Right ventricle myocardium inferior (tissue), 1 donor: ENCODE measurements around the gene OGFRL1. TPM values are rescaled to one million over a fixed set of nuclear protein-coding genes. Genes with fewer than 3 reads are reported as not detected.

Experiments
- ATAC-seq: fragments of 200-7000 bp; cut with Tn5 transposase; one replicate; pipeline ENCODE4 v1.9.1; 2020; ENCODE audit warnings: mild to moderate bottlenecking, moderate library complexity
- DNase-seq: peaks from one replicate; pipeline ENCODE4 v3.0.0; 2021; ENCODE audit errors: missing footprints
- intact Hi-C: fragments of 100-400 bp; cut with DNase I; formaldehyde crosslinking; loops from one replicate; pipeline ENCODE4 v1.11.0; 2022
- total RNA-seq: library from RNA; stranded (reverse); fragmentation: NEBNext Ultra II Directional; extraction: Animal tissue kit (Norgen Biotek cat#: 25700); gene quantifications from one replicate; pipeline ENCODE4 v1.2.1, GENCODE V29; 2021
- donor health status: DM: no; HTN: yes; CAD: no; lungs with severe emphysema.

OGFRL1 gene
- total RNA-seq, 1 donor from 2014 or later: 9.1 TPM

DNA sequence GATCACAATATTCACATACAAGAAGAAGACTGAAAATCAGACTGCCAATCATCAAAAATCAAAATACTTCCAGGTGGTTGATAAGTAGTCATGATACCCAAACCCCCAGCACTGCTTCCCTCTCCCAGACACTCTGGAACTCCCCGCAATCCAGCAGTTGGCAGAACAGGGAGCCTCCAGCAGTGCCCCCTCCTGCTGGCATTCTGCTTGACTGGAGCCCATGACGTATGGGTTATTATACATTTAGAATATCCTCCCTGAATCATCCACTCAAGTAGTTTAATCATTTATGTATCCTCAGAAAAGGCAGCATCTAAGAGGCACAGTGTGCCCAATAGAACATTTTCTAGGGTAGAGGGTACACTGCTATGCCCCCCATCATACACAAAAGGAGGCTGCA is 9.3 kb upstream of the OGFRL1 start:
- ATAC-seq (no peak), DNase-seq (no peak)
- intact Hi-C loops: no loop called here

DNA sequence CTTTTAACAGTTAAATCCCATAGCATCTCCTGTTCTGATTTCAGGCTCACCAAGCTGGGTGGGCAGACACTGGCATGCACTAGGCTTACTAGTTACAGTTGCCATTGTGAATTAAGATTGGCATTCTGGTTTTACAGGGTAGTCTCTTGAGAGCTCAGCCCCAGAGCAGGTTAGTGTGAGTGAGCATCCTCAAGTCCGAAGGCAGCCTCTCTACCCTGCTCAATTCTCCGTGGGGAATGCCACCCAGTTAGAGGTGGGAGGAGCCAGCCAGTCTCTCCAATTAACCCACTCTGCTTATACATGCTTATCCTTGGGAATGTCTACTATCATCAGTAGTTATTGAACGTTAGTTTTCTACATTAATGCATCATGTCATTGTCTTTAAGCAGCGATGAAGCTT is 8.9 kb upstream of the OGFRL1 start:
- no peak for ATAC-seq
- intact Hi-C loops: no loop called here
- no peak for DNase-seq

DNA sequence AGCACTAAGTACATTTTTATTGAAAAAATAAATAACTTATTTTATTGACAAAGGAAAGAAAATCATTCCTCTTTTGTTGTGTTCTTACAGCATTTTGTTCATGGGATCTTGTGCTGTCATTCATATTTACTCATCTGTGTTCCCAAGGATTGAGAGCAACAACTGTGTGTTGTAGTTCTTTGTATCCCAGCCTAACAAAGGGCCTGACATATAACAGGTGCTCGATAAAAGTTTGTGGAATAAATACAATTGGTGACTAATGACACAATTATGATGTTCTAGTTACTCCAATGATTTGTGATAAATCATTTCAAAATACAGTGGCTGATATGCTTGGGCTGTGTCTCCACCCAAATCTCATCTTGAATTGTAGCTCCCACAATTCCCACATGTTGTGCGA is 7.9 kb upstream of the OGFRL1 start:
- ATAC-seq: no peak
- intact Hi-C loops: no loop called here
- DNase-seq: no peak

DNA sequence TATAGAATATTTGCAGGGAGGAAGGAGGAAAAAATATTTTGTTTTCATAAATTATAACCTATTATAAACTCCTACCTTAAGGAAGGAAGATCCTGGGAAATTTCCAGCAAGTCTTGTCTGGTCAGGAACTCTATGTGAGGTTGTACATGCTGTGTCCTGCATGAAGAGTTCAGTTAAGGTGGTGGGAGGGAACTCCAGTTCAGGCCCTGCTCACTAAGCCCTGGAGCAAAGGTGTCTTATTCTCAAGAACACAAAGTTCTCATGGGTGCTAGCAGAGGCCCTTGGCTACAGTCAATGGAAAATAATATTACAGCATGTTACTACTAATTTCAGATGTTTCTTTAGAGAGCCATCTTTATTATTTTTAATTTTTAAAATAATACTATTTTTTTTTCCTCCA is 3.8 kb upstream of the OGFRL1 start:
- no peak for ATAC-seq
- intact Hi-C loops: loop anchor here (5.0 kb wide), 1 partner anchor 63 kb away; no protein-coding TSS in a partner anchor

DNA sequence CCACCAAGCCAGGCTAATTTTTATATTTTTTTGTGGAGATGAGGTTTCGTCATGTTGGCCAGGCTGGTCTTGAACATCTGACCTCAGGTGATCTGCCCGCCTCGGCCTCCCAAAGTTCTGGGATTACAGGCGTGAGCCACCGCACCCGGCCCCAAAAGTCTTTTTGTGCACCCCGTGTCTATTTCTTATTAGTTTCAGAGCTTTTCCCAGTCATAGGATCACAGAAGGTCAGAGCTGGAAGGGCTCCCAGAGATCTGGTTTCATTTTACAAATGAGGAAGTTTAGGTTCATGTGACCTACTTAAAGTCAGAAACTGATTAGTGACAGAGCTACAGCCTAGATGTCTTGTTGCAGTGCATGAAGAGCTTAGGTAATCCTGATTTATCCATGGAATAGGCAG is 1.6 kb upstream of the OGFRL1 start:
- ATAC-seq (no peak), DNase-seq (no peak)
- intact Hi-C loops: loop anchor here (5.0 kb wide), 1 partner anchor 60 kb away; no protein-coding TSS in a partner anchor

More for the DNA sequence above, 3.8 kb upstream of the OGFRL1 start:
- DNase-seq: no peak

DNA sequence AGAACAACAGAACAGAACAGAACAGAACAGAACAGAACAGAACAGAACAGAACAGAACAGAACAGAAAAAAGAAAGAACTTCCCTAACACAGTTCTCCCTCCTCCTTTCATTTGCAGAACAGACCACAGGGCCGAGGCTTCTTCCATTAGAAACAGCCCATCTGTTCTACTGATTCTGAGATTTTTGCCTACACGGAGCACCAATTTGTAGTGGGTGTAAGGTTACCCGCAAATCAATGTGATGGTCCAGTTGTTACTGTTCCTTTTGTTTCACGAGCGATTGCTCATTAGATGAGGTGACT is 734 bp upstream of the OGFRL1 start:
- DNase-seq (no peak), ATAC-seq (peak; percentile 1)
- intact Hi-C loops: loop anchor here (5.0 kb wide), 1 partner anchor 59 kb away; no protein-coding TSS in a partner anchor

DNA sequence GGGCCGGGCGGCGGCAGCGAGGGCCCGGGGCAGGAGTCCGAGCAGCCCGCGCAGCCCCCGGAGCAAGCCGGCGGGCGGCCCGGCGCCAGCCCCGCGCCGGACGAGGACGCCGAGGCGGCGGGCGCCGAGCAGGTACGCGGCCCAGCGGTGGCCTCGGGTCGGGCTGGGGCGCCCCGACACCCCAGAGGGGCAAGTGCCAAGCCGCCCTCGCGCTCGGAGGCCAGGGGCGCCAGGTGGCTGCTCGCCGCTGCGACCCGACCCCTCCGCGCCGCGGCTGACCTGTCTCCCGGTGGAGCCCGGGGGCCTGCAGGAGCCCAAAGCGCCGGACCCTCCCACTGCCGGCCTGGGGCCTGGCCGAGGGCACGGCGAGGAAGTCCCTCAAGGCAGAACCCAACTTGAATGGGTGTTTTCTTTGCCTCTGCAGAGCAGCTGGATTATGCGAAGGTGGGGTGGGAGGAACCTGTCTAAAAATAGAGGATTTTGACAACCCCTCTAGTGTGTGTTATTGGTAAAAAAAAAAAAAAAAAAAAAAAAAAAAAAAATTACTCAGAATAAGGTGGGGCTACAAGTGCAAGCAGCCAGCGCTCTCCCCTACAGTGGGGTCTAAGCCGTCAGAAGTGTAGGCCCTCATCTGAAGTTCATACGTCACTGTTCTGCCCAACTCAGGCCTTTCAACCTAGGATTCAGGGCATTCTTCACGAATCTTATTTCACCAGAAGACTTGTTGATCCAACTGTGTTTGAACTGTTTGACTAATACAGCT is 609 bp downstream of the OGFRL1 start:
- intact Hi-C loops: loop anchor here (1.0 to 5.0 kb wide), 2 partner anchors 39 to 58 kb away; no protein-coding TSS in a partner anchor
- DNase-seq (peak; percentile 75), ATAC-seq (peak; percentile 4)

DNA sequence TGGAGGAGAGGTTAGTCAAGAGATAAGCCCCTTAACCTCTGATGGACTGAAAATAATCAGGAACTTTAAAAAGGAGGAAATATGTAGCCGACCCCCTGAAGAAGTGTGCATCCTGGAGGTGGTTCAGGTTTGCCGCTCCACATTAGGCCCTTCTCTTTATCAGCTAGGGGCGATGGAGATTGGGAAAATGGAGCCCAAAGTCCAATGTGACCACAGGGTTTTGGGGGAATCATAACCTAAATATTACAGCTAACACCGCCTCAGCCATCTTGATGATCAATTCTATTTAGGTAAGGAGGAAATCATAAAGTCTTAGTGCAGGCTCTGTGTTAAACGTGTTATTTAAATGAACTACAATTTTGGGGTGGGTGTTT is 1.2 kb downstream of the OGFRL1 start:
- intact Hi-C loops: loop anchor here (1.0 to 5.0 kb wide), 2 partner anchors 39 to 58 kb away; no protein-coding TSS in a partner anchor
- ATAC-seq: no peak
- no peak for DNase-seq

DNA sequence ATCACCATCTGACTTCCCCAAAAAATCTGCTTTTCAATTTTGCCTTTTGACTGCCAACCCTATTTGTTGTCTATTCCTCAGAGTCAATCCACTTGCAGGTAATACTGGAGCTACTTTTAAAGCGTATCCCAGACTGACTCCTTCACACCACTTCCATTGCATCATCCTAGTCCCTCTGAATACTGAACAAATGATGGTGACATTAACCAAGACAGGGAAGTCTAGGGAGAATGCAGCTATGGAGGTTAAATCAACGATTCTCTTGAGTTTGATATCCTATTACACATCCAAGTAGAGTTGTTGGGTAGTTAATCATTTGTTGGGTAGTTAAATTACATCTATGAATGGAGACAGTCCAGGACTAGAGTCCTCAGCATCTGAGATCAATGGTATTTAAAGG is 2.0 kb downstream of the OGFRL1 start:
- intact Hi-C loops: no loop called here

DNA sequence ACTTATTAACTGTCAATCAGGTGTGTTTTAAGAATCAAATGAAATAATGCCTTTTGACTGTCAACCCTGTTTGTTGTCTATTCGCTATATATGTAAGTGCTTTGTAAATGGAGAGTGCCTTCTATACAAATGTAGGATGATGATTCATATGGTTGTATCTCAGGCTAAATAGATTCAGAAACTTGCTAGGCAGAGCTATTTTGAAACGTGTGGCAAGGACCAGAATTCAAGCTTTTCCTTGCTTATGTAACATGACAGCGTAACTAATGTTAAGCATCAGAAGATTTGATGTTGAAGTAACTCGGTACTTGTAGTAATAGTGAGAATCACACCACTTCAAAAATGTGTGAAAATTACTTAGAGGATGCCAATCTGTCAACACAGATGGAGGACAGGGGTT is 3.4 kb downstream of the OGFRL1 start:
- intact Hi-C loops: no loop called here
- no peak for ATAC-seq
- no peak for DNase-seq

More for the DNA sequence above, 2.0 kb downstream of the OGFRL1 start:
- ATAC-seq (no peak), DNase-seq (no peak)

DNA sequence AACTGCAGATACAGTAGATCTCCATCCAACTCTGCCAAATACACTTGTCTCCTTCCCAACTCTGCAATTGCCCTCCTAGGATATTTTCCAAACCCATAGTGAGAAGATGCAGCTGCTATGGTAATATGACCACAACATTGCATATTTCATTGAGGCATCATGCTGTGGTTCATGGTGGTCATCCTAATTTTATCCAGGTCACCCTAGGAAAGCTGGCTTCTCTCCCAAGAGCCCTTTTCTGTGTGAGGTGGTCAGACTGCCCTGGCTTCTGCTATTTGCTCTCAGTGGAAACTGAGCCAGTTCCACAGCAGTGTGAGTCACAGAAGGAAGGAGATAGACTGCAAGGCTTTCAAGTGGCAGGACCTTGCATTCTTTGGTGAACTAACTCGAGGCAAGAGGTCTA is 5.5 kb downstream of the OGFRL1 start:
- intact Hi-C loops: no loop called here
- ATAC-seq (peak; percentile 43), DNase-seq (no peak)

DNA sequence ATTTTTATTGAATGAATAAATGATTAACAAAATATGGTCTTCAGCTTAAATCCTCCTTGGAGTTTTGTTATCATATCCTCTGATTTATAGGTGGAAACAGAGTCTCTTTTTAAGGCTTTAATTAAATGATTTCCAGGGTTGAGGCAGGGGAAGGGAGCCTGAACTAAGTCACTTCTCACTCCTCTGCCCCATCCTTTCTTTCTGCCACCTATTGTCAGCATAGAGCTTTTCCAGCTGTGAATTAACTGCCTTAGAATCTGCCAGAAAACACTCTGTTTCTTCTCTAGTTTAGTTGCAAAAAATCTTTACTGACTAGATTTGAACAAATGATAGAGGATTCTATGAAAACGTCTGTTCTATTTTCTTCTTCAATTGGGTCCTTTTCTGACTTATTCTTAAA is 9.8 kb downstream of the OGFRL1 start:
- ATAC-seq (no peak), DNase-seq (no peak)
- intact Hi-C loops: no loop called here

DNA sequence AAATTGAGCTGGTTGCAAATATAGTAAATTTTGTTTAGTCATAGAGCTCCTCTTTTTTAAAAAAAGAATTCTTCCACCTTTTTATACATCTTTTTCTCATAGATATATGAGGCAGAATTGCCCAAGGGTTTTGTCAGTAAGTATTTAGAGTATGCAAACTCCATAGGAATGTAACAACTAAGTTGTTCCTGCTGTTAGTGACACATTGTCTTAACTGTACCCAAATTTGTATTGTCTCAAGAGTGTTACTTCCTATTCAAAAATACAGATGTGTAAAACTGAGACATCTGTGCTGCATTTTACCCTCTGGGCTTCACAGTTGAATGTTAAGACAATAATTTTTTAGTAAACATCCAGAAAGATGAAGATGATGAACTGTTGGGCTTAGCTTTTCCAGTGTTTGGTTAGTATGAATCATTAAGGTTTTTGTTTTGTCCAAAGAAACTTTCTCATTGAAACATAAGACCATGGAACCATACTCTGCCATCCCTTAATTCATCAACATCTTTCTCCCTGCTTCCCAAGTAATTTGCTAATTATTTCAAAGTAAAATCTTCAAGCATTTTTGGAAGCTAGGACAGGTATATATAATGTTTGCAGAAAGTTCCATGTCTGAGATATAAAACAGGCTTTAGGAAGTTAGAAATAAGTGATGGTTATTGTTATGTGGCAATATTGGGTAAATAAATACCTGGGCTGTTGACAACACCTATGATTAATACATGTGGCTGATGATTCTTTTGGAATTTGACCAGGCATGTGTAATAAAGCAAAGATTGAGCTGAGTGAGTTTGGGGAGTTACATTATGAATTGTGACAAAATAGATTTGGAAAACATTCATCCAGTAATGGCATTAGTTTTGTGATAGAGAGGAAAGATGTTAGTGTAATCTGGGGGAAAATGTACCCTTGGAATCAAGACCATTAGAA is 11.2 kb downstream of the OGFRL1 start:
- intact Hi-C loops: no loop called here
- ATAC-seq: no peak
- DNase-seq: no peak

DNA sequence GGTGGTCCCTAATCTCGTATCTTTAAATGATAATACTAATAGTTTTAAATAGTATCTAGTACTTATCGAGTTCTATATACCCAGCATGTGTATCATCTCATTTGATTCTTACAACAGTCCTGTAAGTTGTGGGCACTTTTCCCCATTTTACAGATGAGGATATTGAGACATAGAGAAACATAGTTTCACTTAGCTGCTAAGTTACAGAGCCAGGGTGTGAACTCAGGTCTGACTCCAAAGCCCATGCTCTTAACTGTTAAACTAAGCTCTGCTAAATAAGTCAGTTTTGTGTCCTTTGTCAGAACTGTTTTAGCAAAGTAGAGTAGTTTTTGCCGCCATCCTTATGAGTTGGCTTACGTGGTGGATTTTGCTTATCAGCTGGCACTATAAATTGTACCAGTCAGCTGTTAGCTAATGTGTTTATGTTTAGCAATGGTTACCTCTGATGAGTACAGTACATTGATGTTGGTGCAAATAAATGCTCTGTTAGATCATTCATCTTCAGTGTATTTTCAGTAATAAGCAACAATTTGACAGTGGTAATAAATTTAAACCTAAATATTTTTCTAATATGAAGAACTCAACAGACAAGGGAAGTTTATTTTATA is 12.1 kb downstream of the OGFRL1 start:
- DNase-seq (no peak), ATAC-seq (no peak)
- intact Hi-C loops: no loop called here

DNA sequence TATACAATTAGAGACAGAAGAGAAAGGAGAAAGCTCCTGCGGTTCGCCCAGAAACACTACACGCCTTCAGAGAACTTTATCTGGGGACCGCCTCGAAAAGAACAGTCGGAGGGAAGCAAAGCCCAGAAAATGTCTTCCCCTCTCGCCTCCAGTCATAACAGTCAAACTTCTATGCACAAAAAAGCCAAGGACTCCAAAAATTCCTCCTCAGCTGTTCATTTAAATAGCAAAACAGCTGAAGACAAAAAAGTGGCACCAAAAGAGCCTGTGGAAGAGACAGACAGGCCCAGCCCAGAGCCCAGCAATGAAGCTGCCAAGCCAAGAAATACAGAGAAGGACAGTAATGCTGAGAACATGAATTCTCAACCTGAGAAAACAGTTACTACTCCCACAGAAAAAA is 12.9 kb downstream of the OGFRL1 start:
- DNase-seq: no peak
- intact Hi-C loops: no loop called here
- no peak for ATAC-seq

DNA sequence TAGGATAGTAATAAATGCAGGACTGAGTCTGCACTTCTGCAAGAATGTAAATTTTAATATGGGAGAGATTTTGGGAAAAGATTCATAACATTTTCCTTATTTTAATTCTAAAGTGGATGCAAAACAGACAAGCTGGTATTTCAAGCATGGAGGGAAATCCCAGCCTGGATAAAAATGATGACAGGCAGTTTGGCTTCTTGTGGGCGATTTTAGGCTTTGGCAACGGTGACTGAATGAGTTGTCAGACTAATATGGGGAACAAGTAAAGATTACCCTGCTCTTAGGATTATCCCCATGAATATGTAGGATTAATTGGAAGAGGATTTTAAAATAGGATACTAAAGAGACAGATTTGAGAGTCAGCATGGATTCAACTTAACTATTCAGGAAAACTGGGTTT is 21.0 kb downstream of the OGFRL1 start:
- DNase-seq: no peak
- intact Hi-C loops: no loop called here
- no peak for ATAC-seq

DNA sequence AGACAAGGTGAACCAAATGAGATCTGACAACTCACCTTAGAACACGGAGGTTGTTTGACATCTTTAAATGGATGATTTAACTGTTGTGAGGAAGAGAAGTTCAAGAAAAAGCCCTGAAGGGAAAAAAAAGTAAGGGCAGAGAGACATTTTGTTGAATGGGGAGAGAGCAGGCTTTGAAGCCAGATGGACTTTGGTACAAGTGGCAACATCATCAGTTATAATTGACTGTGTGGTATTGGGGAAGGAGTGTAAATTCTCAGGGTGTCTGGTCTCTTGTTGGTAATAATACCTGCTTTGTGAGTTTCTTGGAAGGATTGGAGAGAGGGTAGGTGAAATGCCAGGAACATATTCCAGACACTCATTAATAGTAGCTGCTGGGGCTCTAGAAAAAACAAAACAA is 21.6 kb downstream of the OGFRL1 start:
- ATAC-seq (no peak), DNase-seq (no peak)
- intact Hi-C loops: no loop called here

DNA sequence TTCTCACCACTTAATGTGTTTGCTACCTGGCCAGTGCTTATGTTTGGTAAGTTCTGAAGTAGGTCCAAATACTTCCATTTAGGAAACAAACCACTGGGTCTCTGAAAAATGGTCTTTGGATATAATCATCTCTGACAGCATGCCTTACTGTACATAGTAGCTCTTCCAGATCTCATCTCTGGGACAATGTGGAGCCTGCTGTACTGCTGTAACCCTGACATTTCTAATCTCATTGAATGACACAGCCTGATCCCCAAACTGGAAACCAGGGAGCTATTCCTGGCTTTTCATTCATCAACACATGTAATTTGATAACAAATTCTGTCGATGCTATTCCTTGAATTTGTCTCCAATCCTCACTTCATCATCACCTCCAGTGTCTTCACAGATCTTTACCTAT is 23.5 kb downstream of the OGFRL1 start:
- intact Hi-C loops: no loop called here
- ATAC-seq: no peak
- DNase-seq: no peak

DNA sequence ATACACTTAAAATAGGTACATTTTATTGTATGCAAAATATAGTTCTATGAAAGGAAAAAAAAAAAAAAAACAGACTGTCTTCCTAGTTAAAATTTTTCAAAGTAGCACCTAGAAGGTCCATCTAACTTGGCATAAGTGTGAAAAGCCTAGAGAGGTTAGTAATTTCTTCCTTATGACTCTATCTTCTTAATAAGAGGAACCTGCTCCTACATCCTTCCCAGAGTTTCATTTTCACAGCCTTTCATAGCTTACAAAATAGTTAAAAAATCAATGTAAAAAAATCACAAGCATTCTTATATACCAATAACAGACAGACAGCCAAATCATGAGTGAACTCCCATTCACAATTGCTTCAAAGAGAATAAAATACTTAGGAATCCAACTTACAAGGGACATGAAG is 28.8 kb downstream of the OGFRL1 start:
- no peak for ATAC-seq

DNA sequence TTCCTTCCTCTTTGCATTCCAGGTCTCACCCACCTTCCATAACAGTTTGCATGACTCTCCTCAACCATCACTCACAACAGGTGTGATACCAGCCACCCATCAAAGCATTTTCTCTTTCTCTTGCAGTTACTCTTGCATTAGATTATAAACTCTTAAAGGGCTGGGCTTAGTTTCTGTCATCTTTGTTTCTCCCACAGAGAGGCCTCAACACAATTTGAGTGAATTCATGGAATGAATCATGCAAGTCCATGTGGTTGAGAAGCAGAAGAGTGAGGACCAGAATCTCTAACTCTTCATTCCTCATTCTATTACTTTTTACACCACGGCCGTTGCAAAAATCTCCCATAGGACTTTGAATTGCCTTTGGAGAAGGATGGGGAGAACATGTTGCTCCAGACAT is 31.4 kb downstream of the OGFRL1 start:
- ATAC-seq (no peak), DNase-seq (no peak)
- intact Hi-C loops: no loop called here

More for the DNA sequence above, 28.8 kb downstream of the OGFRL1 start:
- no peak for DNase-seq
- intact Hi-C loops: no loop called here
